ENCODE results near the gene OR2F1. TPM values are rescaled to one million over a fixed set of nuclear protein-coding genes. Genes with fewer than 3 reads are reported as not detected.
"Not testable (repeated sequence)": the region's sequence is repeated elsewhere in the genome, so short reads cannot be mapped to it uniquely, and the experiment has no call there.

OR2F1 gene
- total RNA-seq, 1 donor from 2014 or later: not detected

- intact Hi-C loops (cut with DNase I): no loop called here
- DNase-seq (ENCODE audit: low spot score): no peak
These were observed 46.9 kb downstream of the OR2F1 start for GRCh38 chr7:144001543-144001942.

- intact Hi-C loops (cut with DNase I): no loop called here
- DNase-seq (ENCODE audit: low spot score): no peak
These were observed 50.1 kb downstream of the OR2F1 start for GRCh38 chr7:144004703-144005102.

- DNase-seq (ENCODE audit: low spot score): no peak
- intact Hi-C loops (cut with DNase I): no loop called here
These were observed 51.5 kb downstream of the OR2F1 start for GRCh38 chr7:144006029-144006691.

DNA sequence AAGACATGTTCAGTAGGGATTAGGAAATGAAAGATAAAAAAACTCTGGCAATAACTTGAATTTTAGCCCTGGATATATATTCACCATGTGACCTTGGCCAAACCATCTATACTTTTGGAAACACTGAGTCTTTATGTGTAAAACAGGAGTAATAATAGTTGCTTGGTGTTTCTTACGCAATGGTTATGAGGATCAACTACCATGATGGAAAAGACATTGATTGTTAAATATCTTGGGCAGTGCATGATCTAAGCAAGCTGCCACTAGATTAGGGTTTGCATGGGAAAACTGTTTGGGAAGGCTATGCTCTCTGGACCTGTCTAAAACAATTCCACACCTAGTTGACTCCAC, 52.0 kb downstream of the OR2F1 start:
- DNase-seq (ENCODE audit: low spot score): no peak
- intact Hi-C loops (cut with DNase I): no loop called here

- intact Hi-C loops (cut with DNase I): no loop called here
These were observed 54.7 kb downstream of the OR2F1 start for GRCh38 chr7:144009361-144009760.

GRCh38 chr7:144010061-144010460, 55.4 kb downstream of the OR2F1 start:
- DNase-seq (ENCODE audit: low spot score); intact Hi-C loops (cut with DNase I): not testable (repeated sequence)

More at GRCh38 chr7:144009361-144009760, 54.7 kb downstream of the OR2F1 start:
- no peak for DNase-seq (ENCODE audit: low spot score)

DNA sequence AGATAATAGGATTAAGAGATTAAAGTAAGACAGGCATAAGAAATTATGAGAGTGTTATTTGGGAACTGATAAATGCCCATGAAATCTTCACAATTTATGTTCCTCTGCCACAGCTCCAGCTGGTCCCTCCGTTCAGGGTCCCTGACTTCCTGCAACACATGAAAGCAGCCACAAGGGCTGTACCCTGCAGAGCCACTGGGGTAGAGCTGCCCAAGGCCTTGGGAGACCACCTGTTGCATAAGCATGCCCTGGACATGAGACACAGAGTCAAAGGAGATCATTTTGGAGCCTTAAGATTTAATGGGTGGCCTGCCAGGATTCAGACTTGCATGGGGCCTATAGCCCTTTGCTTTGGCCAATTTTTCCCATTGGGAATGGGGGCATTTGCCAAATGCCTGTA, 56.2 kb downstream of the OR2F1 start:
- DNase-seq (ENCODE audit: low spot score); intact Hi-C loops (cut with DNase I): not testable (repeated sequence)

GRCh38 chr7:144011458-144012230, 57.0 kb downstream of the OR2F1 start:
- intact Hi-C loops (cut with DNase I): no loop called here
- DNase-seq (ENCODE audit: low spot score): no peak

Other genes starting within 250 kb of the OR2F1 start
- not detected for gene CTAGE6, start 197.1 kb upstream of the OR2F1 start, total RNA-seq
- 46.3 TPM for gene TCAF1, start 52.7 kb upstream of the OR2F1 start, total RNA-seq
- not detected for gene OR2F2, start 19.6 kb upstream of the OR2F1 start, total RNA-seq
- gene OR6B1, start 45.5 kb downstream of the OR2F1 start, total RNA-seq: not detected
- gene OR2A5, start 94.1 kb downstream of the OR2F1 start, total RNA-seq: not detected
- gene OR2A25, start 115.0 kb downstream of the OR2F1 start, total RNA-seq: not detected
- not detected for gene OR2A12, start 131.4 kb downstream of the OR2F1 start, total RNA-seq
- not detected for gene OR2A2, start 154.7 kb downstream of the OR2F1 start, total RNA-seq
- gene OR2A14, start 168.3 kb downstream of the OR2F1 start, total RNA-seq: not detected
- 0.24 TPM for gene CTAGE4, start 228.6 kb downstream of the OR2F1 start, total RNA-seq
- gene ARHGEF35, start 241.0 kb downstream of the OR2F1 start, total RNA-seq: 0.57 TPM

All from cardiac septum (tissue), 1 donor.